Measurements from ENCODE around the gene NEURL4. TPM values are rescaled to one million over a fixed set of nuclear protein-coding genes. Genes with fewer than 3 reads are reported as not detected.
"Not testable (repeated sequence)": the region's sequence is repeated elsewhere in the genome, so short reads cannot be mapped to it uniquely, and the experiment has no call there.

Gene NEURL4
- total and polyA plus RNA-seq, 5 experiments from 2014 or later = 0.90 to 82.7 (median 2.7) TPM

GRCh38 chr17:7346761-7347614 is 17.9 kb upstream of the NEURL4 start:
- POLR2A ChIA-PET = interaction anchor here (0.5 to 5.9 kb wide), 6 partner anchors 10 to 34 kb away, joined by 4 to 109 read pairs (median 28); partner anchors contain the start of genes ACAP1, GPS2 and NEURL4
- no peak overlapping the region for H3K4me3 Mint-ChIP-seq
- no peak for ATAC-seq
- peaks cover 12 to 68% (median 32%) of the 10 kb centered on the region in 4 donors for H3K4me1 Mint-ChIP-seq
- no peaks in the 10 kb centered on the region for H3K27me3 Mint-ChIP-seq
- peaks cover 0 to 84% (median 5%) of the 10 kb centered on the region in 3 donors for H3K36me3 Mint-ChIP-seq
- no peaks in the 10 kb centered on the region for H3K9me3 Mint-ChIP-seq
- DNase-seq = peak in 1 of 10 donors; percentile 57
- peak overlapping the region in 4 of 10 donors; percentile 8 to 77 (median 56) for H3K27ac Mint-ChIP-seq

- Mint-ChIP-seq H3K36me3 (peaks cover 0 to 93% (median 7%) of the 10 kb centered on the region in 3 donors), H3K9me3 (no peaks in the 10 kb centered on the region)
These were observed 14.1 kb upstream of the NEURL4 start for GRCh38 chr17:7343250-7343649.

GRCh38 chr17:7341842-7342241 is 12.7 kb upstream of the NEURL4 start:
- POLR2A ChIA-PET = interaction anchor here (1.0 to 2.4 kb wide), 5 partner anchors 9 to 95 kb away, joined by 3 to 12 read pairs (median 6); no protein-coding TSS in a partner anchor
- Mint-ChIP-seq H3K27ac (peak overlapping the region in 8 of 10 donors; percentile 31 to 82 (median 62)), H3K36me3 (peaks cover 0 to 90% (median 15%) of the 10 kb centered on the region in 3 donors), H3K4me3 (peak overlapping the region in 1 of 10 donors; percentile 24), H3K4me1 (peaks cover 13 to 57% (median 45%) of the 10 kb centered on the region in 4 donors), H3K9me3 (no peaks in the 10 kb centered on the region), H3K27me3 (no peaks in the 10 kb centered on the region)
- DNase-seq (peak in 1 of 10 donors; percentile 22), ATAC-seq (no peak)

More at GRCh38 chr17:7343250-7343649, 14.1 kb upstream of the NEURL4 start:
- H3K4me3 Mint-ChIP-seq = no peak overlapping the region
- POLR2A ChIA-PET = interaction anchor here (0.6 to 3.0 kb wide), 6 partner anchors 13 to 62 kb away, joined by 3 to 12 read pairs (median 5); partner anchors contain the start of gene SLC2A4
- peak overlapping the region in 6 of 10 donors; percentile 17 to 81 (median 68) for H3K27ac Mint-ChIP-seq
- peak in 1 of 10 donors; percentile 53 for DNase-seq
- ATAC-seq = no peak
- no peaks in the 10 kb centered on the region for H3K27me3 Mint-ChIP-seq
- peaks cover 9 to 57% (median 37%) of the 10 kb centered on the region in 4 donors for H3K4me1 Mint-ChIP-seq

GRCh38 chr17:7340179-7340578 is 11.0 kb upstream of the NEURL4 start:
- Mint-ChIP-seq H3K4me1 (peaks cover 20 to 64% (median 54%) of the 10 kb centered on the region in 4 donors), H3K27me3 (no peaks in the 10 kb centered on the region), H3K27ac (peak overlapping the region in 6 of 10 donors; percentile 18 to 87 (median 36)), H3K36me3 (peaks cover 0 to 73% (median 15%) of the 10 kb centered on the region in 3 donors), H3K9me3 (no peaks in the 10 kb centered on the region), H3K4me3 (peak overlapping the region in 3 of 10 donors; percentile 23 to 66 (median 36))
- POLR2A ChIA-PET = interaction anchor here (0.8 to 2.3 kb wide), 4 partner anchors 9 to 31 kb away, joined by 3 to 11 read pairs (median 3); partner anchors contain the start of genes GPS2 and NEURL4
- DNase-seq (no peak), ATAC-seq (no peak)

- Mint-ChIP-seq H3K36me3 (peaks cover 0 to 48% (median 15%) of the 10 kb centered on the region in 3 donors), H3K4me3 (peak overlapping the region; percentile 92 to 98 (median 95)), H3K4me1 (peaks cover 22 to 69% (median 61%) of the 10 kb centered on the region in 4 donors), H3K27ac (peak overlapping the region; percentile 77 to 98 (median 98))
- not testable (repeated sequence) for H3K27me3 Mint-ChIP-seq, ATAC-seq, DNase-seq, H3K9me3 Mint-ChIP-seq
- POLR2A ChIA-PET = interaction anchor here (0.7 to 5.9 kb wide), 25 partner anchors 8 to 349 kb away, joined by 3 to 147 read pairs (median 7); partner anchors contain the start of genes CLDN7, EIF5A, GABARAP and GPS2
These were observed 8.5 kb upstream of the NEURL4 start for GRCh38 chr17:7337600-7337999.

GRCh38 chr17:7336240-7337175 is 7.4 kb upstream of the NEURL4 start, which contains the start of gene ACAP1:
Gene ACAP1 (plus strand): TSS chr17:7336529. CDS start chr17:7336735, 206 bp downstream.
- H3K4me3 Mint-ChIP-seq = peak within 1 kb of the TSS; percentile 92 to 98 (median 95)
- POLR2A ChIA-PET = interaction anchor here (0.5 to 5.9 kb wide), 41 partner anchors 7 to 350 kb away, joined by 3 to 147 read pairs (median 5); partner anchors contain the start of genes ACADVL, CLDN7, DLG4 and DVL2
- H3K27ac Mint-ChIP-seq = peak within 1 kb of the TSS; percentile 77 to 99 (median 98)
- H3K27me3 Mint-ChIP-seq = no peaks in the 10 kb centered on the region
- H3K4me1 Mint-ChIP-seq = peaks cover 26 to 69% (median 64%) of the 10 kb centered on the region in 4 donors
- peaks cover 0 to 37% (median 13%) of the 10 kb centered on the region in 3 donors for H3K36me3 Mint-ChIP-seq
- DNase-seq = peak; percentile 74 to 93 (median 82)
- peak; percentile 94 for ATAC-seq
- H3K9me3 Mint-ChIP-seq = no peaks in the 10 kb centered on the region

GRCh38 chr17:7335765-7336164 is 6.6 kb upstream of the NEURL4 start:
- POLR2A ChIA-PET = interaction anchor here (0.8 to 5.9 kb wide), 27 partner anchors 10 to 351 kb away, joined by 3 to 147 read pairs (median 7); partner anchors contain the start of genes ACADVL, CLDN7, DLG4 and DVL2
- not testable (repeated sequence) for ATAC-seq
- peaks cover 25 to 67% (median 63%) of the 10 kb centered on the region in 4 donors for H3K4me1 Mint-ChIP-seq

GRCh38 chr17:7334938-7335538 is 5.9 kb upstream of the NEURL4 start:
- POLR2A ChIA-PET = interaction anchor here (0.6 to 5.9 kb wide), 8 partner anchors 10 to 130 kb away, joined by 3 to 147 read pairs (median 28); partner anchors contain the start of genes GABARAP, GPS2, KCTD11 and TMEM95
- Mint-ChIP-seq H3K36me3 (peaks cover 0 to 24% (median 13%) of the 10 kb centered on the region in 3 donors), H3K27me3 (no peaks in the 10 kb centered on the region), H3K27ac (peak overlapping the region; percentile 77 to 99 (median 98)), H3K9me3 (no peaks in the 10 kb centered on the region), H3K4me3 (peak overlapping the region; percentile 31 to 98 (median 94)), H3K4me1 (peaks cover 29 to 67% (median 63%) of the 10 kb centered on the region in 4 donors)
- no peak for DNase-seq
- no peak for ATAC-seq

More at GRCh38 chr17:7335765-7336164, 6.6 kb upstream of the NEURL4 start:
- Mint-ChIP-seq H3K27ac (peak overlapping the region; percentile 77 to 99 (median 98)), H3K4me3 (peak overlapping the region; percentile 92 to 98 (median 95)), H3K36me3 (peaks cover 0 to 32% (median 13%) of the 10 kb centered on the region in 3 donors)
- H3K9me3 Mint-ChIP-seq, DNase-seq, H3K27me3 Mint-ChIP-seq: not testable (repeated sequence)

GRCh38 chr17:7332600-7333069 is 3.5 kb upstream of the NEURL4 start:
- POLR2A ChIA-PET = interaction anchor here (10.5 kb wide), 1 partner anchor 21 kb away, joined by 168 read pairs; the partner anchor contains the start of genes EIF5A and GPS2
- not testable (repeated sequence) for H3K27me3 Mint-ChIP-seq, H3K9me3 Mint-ChIP-seq, ATAC-seq, H3K36me3 Mint-ChIP-seq
- H3K4me3 Mint-ChIP-seq = peak overlapping the region; percentile 31 to 86 (median 76)
- peaks cover 42 to 73% (median 62%) of the 10 kb centered on the region in 4 donors for H3K4me1 Mint-ChIP-seq
- DNase-seq = peak in 5 of 10 donors; percentile 56 to 77 (median 60)
- peak overlapping the region; percentile 64 to 97 (median 92) for H3K27ac Mint-ChIP-seq

- Mint-ChIP-seq H3K9me3 (no peaks in the 10 kb centered on the region), H3K27me3 (peaks cover 0 to 2% (median 0%) of the 10 kb centered on the region in 5 donors), H3K27ac (peak overlapping the region; percentile 64 to 97 (median 92)), H3K36me3 (peaks cover 0 to 2% (median 2%) of the 10 kb centered on the region in 3 donors), H3K4me3 (peak overlapping the region in 9 of 10 donors; percentile 25 to 86 (median 76)), H3K4me1 (peaks cover 40 to 72% (median 60%) of the 10 kb centered on the region in 4 donors)
- DNase-seq = no peak
- POLR2A ChIA-PET = interaction anchor here (10.5 kb wide), 1 partner anchor 20 kb away, joined by 168 read pairs; the partner anchor contains the start of genes EIF5A and GPS2
- ATAC-seq = no peak
These were observed 3.0 kb upstream of the NEURL4 start for GRCh38 chr17:7332111-7332510.
